ENCODE data around the gene HTR4.

Gene HTR4

DNA sequence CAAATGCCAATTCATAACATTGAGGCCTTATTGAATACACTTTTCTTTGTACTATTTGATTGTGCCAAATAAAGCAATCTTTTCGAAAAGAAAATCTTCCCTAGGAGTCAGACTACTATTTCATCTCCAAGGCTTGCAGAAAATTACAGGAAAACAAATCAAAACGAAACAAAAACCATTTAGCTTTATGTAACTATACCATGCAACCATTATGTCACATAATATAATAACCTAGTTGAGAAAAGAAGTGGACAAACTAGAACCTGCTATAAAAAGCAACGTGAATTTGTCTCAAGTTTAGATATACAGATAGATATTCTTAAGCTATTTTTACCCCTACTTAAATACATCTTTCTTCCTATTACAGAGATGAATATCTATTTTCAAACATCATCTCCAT lies 18.0 kb downstream of the HTR4 start:
- H3K4me3 ChIP-seq (ENCODE audit: low read depth in 1 of 2, low read length in 2 of 2), result no peak overlapping the region
- no peak overlapping the region for H2AFZ ChIP-seq (ENCODE audit: low read depth, low read length)
- H3K9ac ChIP-seq (ENCODE audit: low read depth, low read length), result no peak overlapping the region
- H3K9me3 ChIP-seq (ENCODE audit: insufficient read depth, low read length, severe bottlenecking), result no peaks in the 10 kb centered on the region
- no peaks in the 10 kb centered on the region for H4K20me1 ChIP-seq (ENCODE audit: insufficient read depth, low read length)
- no peaks in the 10 kb centered on the region for H3K27me3 ChIP-seq (ENCODE audit: insufficient read depth, low read length, poor library complexity)
- no peak for TF ChIP-seq EZH2 (IDR thresholded peaks at IDR 0.05; ENCODE audit: borderline replicate concordance, low read depth, low read length, severe bottlenecking)
- TF ChIP-seq, protein P1, sequence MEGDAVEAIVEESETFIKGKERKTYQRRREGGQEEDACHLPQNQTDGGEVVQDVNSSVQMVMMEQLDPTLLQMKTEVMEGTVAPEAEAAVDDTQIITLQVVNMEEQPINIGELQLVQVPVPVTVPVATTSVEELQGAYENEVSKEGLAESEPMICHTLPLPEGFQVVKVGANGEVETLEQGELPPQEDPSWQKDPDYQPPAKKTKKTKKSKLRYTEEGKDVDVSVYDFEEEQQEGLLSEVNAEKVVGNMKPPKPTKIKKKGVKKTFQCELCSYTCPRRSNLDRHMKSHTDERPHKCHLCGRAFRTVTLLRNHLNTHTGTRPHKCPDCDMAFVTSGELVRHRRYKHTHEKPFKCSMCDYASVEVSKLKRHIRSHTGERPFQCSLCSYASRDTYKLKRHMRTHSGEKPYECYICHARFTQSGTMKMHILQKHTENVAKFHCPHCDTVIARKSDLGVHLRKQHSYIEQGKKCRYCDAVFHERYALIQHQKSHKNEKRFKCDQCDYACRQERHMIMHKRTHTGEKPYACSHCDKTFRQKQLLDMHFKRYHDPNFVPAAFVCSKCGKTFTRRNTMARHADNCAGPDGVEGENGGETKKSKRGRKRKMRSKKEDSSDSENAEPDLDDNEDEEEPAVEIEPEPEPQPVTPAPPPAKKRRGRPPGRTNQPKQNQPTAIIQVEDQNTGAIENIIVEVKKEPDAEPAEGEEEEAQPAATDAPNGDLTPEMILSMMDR (IDR thresholded peaks at IDR 0.05; ENCODE audit: borderline replicate concordance, extremely low read depth, low read length, poor library complexity, severe bottlenecking), result no peak
- no peak overlapping the region for H3K4me2 ChIP-seq (ENCODE audit: insufficient read depth, low read length)
- ATAC-seq (ENCODE audit: insufficient read depth, low read depth) (no peak), DNase-seq (no peak)
- no peaks in the 10 kb centered on the region for H3K79me2 ChIP-seq (ENCODE audit: insufficient read depth, low read length)
- H3K27ac ChIP-seq (ENCODE audit: low read length), result no peak overlapping the region
- H3K4me1 ChIP-seq (ENCODE audit: insufficient read depth, low read length), result no peaks in the 10 kb centered on the region
- H3K36me3 ChIP-seq (ENCODE audit: insufficient read depth, low read length), result no peaks in the 10 kb centered on the region

DNA sequence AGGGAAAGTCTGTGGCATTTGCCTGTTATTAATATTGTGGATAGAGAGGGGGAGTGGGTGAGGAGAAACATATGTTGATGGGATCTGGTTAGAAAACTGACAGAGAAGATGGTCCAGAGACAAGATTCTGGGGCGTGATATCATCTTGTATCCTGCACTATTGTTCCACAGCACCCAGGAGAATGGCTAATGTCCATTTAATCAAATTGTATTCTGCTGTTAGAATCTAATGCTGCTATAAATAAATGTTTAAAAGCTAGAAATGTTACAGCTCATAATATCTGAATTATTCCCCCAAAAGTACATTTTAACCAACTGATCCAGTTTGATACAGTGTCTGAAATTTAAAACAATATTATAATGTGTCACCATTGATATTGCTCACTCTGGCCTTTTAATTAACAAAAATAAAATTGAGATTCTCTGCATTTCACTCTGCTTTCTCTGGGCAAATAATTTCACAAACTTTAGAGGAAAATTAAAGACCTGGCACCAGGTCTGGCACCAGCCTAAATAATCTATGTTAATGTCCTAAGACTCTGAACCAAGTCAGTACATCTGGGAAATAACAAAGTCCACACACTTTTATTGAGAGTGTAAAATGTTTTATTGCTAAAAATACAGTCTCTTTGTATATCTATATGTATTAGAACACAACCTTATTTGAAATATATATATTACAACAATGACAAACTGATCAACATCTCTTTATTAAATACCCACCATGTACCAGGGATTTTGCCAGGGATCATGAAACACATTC lies 18.8 kb downstream of the HTR4 start:
- no peaks in the 10 kb centered on the region for H4K20me1 ChIP-seq (ENCODE audit: insufficient read depth, low read length)

GRCh38 chr5:148633067-148633377 lies 21.3 kb downstream of the HTR4 start:
- H3K27me3 ChIP-seq (ENCODE audit: insufficient read depth, low read length, poor library complexity), result no peaks in the 10 kb centered on the region
- H3K79me2 ChIP-seq (ENCODE audit: insufficient read depth, low read length), result no peaks in the 10 kb centered on the region
- H3K4me3 ChIP-seq (ENCODE audit: low read depth in 1 of 2, low read length in 2 of 2), result no peak overlapping the region
- DNase-seq (no peak), ATAC-seq (ENCODE audit: insufficient read depth, low read depth) (no peak)
- no peaks in the 10 kb centered on the region for H3K9me3 ChIP-seq (ENCODE audit: insufficient read depth, low read length, severe bottlenecking)
- H3K4me2 ChIP-seq (ENCODE audit: insufficient read depth, low read length), result no peak overlapping the region
- no peaks in the 10 kb centered on the region for H3K4me1 ChIP-seq (ENCODE audit: insufficient read depth, low read length)
- no peak overlapping the region for H2AFZ ChIP-seq (ENCODE audit: low read depth, low read length)
- no peak overlapping the region for H3K27ac ChIP-seq (ENCODE audit: low read length)
- no peak overlapping the region for H3K9ac ChIP-seq (ENCODE audit: low read depth, low read length)
- TF ChIP-seq EZH2 (IDR thresholded peaks at IDR 0.05; ENCODE audit: borderline replicate concordance, low read depth, low read length, severe bottlenecking), result no peak
- TF ChIP-seq, protein P1 (IDR thresholded peaks at IDR 0.05; ENCODE audit: borderline replicate concordance, extremely low read depth, low read length, poor library complexity, severe bottlenecking), result no peak
- no peaks in the 10 kb centered on the region for H4K20me1 ChIP-seq (ENCODE audit: insufficient read depth, low read length)
- no peaks in the 10 kb centered on the region for H3K36me3 ChIP-seq (ENCODE audit: insufficient read depth, low read length)

More for the DNA sequence above, 18.8 kb downstream of the HTR4 start:
- DNase-seq (no peak), ATAC-seq (ENCODE audit: insufficient read depth, low read depth) (no peak)
- no peak overlapping the region for H2AFZ ChIP-seq (ENCODE audit: low read depth, low read length)
- H3K27ac ChIP-seq (ENCODE audit: low read length), result no peak overlapping the region
- TF ChIP-seq EZH2 (IDR thresholded peaks at IDR 0.05; ENCODE audit: borderline replicate concordance, low read depth, low read length, severe bottlenecking), result no peak
- TF ChIP-seq, protein P1 (IDR thresholded peaks at IDR 0.05; ENCODE audit: borderline replicate concordance, extremely low read depth, low read length, poor library complexity, severe bottlenecking), result no peak
- no peaks in the 10 kb centered on the region for H3K4me1 ChIP-seq (ENCODE audit: insufficient read depth, low read length)
- H3K27me3 ChIP-seq (ENCODE audit: insufficient read depth, low read length, poor library complexity), result no peaks in the 10 kb centered on the region
- H3K4me2 ChIP-seq (ENCODE audit: insufficient read depth, low read length), result no peak overlapping the region
- no peaks in the 10 kb centered on the region for H3K36me3 ChIP-seq (ENCODE audit: insufficient read depth, low read length)
- no peak overlapping the region for H3K9ac ChIP-seq (ENCODE audit: low read depth, low read length)
- H3K9me3 ChIP-seq (ENCODE audit: insufficient read depth, low read length, severe bottlenecking), result no peaks in the 10 kb centered on the region
- no peak overlapping the region for H3K4me3 ChIP-seq (ENCODE audit: low read depth in 1 of 2, low read length in 2 of 2)
- H3K79me2 ChIP-seq (ENCODE audit: insufficient read depth, low read length), result no peaks in the 10 kb centered on the region
